Measurements from ENCODE around the gene ZNF582.
A peak's percentile ranks its signal among the peaks of the same experiment; 100 is the strongest.

ZNF582 gene

DNA sequence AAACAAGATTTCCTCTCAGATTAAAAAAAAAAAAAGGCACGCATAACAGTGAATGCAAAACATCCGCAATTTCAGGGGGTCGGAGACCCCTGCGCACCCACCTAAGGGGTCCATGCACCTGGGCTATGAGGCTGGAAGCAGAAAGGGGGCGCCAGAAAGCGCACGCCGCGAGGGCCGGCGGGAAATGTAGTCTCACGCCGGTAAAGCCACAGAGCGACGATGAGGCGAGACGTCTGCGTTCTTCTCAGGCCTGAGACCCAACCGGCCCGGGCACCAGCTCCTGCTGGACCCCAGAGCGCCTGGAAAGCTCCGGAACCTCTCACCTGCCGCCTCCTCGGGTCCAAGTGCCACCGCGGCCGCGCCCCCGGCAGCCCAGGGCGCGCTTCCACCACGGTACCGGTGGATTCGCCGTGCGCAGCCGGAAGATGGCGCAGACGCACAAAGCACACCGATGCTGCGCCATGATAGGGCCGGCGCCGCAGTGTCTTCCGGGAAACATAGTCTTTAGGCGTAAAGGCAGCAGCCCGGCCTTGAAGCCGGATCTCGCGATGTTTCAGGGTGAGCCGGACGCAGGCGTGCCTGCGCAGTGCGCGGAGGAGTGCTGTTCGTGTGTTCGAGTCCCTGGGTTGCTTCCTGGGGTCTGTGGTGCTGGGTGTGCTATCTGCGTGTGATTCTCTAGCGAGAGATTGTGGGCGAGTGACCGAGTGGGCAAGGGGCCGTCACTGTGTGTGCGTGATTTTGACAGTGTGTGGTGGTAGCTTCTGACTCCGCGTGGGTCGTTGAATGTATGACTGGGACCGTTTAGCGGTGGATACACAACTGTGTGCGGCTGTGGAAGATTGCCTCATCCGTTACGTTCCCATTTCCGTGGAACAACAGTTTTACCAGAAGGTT, at the start of gene ZNF582:
ZNF582 (minus strand) TSS at position 416 of the 894 bp plus-strand sequence. CDS start 1,782 bp downstream, outside the sequence.
- DNase-seq, result peak; percentile 78 to 91 (median 88)

DNA sequence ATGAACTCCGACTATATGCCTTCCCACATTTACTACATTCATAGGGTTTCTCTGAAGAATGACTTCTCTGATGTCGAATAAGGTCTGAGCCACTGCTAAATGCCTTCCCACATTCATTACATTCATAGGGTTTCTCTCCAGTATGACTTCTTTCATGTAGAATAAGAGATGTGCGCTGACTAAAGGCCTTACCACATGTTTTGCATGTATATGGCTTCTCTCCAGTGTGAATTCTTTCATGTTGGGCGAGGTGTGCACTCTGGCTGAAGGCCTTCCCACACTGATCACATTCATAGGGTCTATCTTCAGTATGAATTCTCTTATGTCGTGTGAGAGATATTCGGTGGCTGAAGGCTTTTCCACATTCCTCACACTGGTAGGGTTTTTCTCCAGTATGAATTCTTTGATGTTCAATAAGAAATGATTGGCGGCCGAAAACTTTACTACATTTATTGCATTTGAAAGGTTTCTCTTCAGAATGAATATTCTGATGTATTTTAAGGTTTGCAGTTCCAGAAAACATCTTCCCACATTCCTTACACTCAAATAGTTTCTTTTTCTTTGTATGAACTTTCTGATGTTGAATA, 48.0 kb upstream of the ZNF582 start:
- no peak for DNase-seq

- no peak for DNase-seq
Measured at GRCh38 chr19:56423985-56424353, 30.6 kb upstream of the ZNF582 start.

DNA sequence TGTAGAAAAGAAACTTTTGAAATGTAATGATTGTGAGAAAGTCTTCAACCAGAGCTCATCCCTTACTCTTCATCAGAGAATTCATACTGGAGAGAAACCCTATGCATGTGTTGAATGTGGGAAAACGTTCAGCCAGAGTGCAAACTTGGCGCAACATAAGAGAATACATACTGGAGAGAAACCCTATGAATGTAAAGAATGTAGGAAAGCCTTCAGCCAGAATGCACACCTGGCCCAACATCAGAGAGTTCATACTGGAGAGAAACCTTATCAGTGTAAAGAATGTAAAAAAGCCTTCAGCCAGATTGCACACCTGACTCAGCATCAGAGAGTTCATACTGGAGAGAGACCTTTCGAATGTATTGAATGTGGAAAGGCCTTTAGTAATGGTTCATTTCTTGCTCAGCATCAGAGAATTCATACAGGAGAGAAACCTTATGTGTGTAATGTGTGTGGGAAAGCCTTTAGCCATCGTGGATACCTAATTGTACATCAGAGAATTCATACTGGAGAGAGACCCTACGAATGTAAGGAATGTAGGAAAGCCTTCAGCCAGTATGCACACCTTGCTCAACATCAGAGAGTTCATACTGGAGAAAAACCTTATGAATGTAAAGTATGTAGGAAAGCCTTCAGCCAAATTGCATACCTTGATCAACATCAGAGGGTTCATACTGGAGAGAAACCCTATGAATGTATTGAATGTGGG, 30.1 kb upstream of the ZNF582 start:
- DNase-seq, result no peak

DNA sequence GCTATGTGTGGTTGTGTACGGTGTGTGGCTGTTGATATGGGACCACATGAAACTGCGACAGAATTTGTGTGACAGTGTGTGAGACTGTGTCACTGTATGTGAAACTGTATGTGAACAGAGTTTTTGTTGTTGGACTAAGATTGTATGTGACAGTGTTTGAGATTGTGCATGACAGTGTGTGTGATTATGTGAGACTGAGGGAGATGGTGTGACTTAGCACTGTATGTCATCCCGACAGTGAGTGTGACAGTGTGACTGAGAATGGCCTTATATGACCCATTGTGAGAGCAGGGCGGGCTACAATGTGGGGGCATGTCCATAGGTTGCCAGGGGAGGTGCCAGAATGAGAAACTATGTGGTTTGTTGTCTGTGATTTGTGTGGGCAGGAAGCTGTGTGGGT, 11.7 kb upstream of the ZNF582 start:
- no peak for DNase-seq

DNA sequence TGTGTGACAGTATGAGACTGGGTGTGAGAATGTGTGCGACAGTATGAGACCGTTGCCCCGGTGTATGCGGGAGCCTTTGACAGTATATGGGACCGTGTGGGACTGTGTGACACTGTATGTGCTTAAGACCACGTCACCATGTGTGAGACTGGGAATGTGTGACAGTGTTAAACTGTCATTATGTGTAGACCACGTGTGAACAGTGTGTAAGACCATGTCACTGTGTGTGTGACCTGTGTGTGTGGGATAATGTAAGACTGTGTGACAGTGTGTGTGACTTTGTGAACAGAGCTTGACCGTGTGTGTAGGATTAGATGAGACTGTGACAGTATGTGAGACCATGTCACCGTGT, 11.3 kb upstream of the ZNF582 start:
- DNase-seq, result no peak

DNA sequence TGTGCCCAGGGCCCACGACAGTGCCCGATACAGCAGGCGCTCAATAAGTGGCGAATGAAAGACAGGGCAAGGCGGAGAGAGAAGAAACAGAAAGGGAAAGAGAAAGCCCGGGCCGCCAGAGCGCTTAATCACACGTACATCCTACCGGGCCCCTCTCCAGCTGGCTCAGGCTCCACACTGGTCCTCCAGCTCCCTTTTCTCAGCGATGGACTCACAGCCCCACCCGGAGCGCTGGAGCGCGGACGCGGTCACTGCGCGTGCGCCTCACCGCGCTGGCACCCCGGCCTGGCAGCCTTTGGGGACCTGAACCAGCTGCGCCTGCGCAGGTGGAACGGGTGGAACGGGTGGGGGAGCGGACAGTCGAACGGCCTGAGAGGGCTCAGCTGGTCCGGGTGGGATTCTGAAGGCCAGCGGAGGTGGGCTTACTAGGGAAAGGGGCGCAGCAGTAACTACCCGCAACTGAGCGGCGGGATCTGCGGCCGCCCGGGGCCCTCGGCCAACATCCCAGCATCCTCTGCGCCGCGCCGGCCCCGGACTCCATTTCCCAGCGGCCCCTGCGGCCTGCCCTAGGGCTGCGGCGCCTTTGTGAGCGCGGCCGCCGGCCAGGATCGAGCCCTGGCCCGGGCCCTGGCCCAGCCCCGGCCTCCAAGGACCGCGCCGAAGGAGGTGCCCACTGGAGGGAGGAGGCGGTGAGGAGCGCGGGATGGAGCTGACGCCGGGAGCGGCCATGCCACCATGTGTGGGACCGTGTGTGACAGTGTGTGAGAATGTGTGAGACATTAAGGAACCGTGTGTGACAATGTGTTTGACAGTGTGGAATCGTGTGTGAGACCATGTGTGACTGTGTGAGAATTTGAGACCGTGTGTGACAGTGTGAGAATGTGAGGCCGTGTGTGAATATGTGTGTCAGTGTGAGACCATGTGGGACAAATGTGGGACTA, 10.7 kb upstream of the ZNF582 start, which contains the start of gene ZNF583:
ZNF583 (plus strand) TSS at position 569 of the 941 bp plus-strand sequence. CDS start 2,783 bp downstream, outside the sequence.
- DNase-seq, result peak; percentile 90 to 92 (median 90)

- no peak for DNase-seq
Measured at GRCh38 chr19:56403261-56403660, 9.9 kb upstream of the ZNF582 start.

DNA sequence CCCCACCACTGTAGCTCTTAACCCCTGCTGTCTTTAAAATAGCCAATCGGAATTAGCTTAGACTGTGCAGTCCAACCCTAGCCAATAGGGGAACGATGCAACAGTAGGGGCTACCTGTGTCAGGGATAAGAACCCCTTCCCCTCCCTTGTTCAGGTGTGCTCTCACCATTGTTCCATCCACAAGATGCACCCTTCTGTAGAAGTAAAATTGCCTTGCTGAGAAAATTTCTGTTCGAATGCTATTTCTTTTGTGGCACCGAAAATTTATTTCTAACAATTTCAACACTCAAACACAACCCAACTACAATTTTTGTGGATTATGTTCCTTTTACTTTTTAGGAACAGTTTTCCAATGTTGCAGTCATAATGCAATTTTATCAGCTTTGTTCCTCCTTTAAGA, 7.2 kb upstream of the ZNF582 start:
- no peak for DNase-seq

DNA sequence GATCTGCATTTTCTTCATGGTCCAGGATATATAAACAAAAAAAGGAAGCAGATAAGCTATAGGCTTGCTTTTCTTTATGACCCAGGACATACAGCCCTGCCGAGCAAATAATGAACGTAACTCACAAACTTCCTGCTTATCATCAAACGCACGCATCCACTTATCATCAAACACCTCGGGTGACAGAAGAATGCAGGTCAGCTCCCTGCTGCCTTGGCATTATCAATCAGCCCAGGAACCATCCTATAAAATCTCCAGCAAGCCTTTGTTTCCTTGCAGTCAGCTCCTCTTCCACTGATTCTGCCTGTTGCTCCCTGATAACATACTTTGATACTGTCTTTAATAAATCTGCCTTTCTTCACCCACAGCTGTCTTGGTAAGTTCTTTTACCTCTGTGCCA, 5.5 kb upstream of the ZNF582 start:
- no peak for DNase-seq

DNA sequence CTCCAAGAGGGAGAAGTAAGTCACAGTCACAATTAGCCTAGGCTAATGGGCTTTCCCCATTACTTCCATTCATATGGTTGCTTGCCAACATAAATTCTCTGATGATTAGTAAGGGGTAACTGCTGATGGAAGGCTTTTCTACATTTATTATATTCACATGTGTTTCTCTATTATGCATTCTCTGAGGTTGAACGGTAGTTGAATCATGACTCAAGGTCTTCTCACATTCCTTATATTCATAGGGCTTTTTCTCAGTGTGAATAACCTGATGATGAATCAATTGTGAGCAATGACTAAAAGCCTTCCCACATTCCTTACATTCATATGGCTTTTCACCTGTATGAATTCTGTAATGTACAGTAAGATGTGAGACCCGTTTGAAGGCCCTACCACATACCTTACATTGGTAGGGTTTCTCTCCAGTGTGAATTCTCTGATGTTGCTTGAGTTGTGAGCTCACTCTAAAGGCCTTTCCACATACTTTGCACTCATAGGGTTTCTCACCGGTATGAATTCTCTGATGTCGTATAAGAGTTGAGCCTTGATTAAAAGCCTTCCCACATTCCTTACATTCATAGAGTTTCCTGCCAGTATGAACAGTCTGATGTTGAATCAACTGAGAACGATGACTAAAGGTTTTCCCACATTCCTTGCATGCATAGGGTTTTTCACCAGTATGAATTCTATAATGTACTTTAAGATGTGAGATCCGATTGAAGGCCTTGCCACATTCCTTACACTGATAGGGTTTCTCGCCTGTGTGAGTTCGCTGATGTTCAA, 9.3 kb downstream of the ZNF582 start:
- no peak for DNase-seq

- no peak for DNase-seq
Measured at GRCh38 chr19:56377105-56377924, 16.0 kb downstream of the ZNF582 start.

GRCh38 chr19:56372281-56372680, 21.1 kb downstream of the ZNF582 start:
- no peak for DNase-seq

GRCh38 chr19:56369886-56370676, 23.3 kb downstream of the ZNF582 start:
- DNase-seq, result no peak

DNA sequence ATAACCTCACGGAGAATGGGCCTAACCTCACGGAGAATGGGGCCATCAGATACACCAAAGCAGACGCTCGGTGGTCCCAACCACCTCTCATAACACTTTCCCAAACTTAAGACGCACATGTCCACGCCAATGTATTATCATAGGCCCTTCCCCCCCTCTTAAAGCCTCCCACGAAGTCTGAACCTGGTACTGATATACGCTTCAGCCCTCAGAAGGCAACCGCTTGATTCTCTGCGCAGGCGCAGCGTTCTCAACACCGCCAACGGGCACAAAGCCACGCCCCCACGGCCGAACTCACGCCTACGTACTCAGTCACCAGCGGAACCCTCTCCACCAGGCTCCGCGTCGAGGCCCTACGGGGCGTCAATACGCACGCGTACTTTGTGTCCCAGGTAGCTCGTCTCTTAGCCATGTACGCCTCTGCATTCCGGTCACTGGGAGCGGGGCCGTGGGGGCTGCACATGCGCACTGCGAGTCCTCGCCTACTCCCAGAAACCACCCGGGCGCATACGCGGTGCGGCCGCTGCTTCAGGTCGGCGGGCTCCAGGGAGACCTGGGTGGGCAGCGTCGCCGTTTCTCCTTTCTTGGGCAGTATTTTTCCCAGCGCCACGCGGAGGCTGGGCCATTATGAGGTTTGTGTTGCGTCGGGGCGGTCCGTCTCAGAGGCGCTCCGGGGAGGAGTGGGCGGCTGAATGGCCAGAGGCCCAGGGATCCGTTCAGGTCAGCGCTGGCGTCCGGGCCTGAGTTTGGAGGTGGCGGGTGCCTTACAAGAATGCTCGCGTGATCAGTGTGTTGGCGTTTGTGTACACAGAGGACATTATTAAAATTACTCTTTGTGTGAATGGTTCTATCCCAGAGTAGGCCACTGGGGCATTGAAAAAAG, 25.3 kb downstream of the ZNF582 start:
- peak; percentile 88 to 94 (median 94) for DNase-seq

DNA sequence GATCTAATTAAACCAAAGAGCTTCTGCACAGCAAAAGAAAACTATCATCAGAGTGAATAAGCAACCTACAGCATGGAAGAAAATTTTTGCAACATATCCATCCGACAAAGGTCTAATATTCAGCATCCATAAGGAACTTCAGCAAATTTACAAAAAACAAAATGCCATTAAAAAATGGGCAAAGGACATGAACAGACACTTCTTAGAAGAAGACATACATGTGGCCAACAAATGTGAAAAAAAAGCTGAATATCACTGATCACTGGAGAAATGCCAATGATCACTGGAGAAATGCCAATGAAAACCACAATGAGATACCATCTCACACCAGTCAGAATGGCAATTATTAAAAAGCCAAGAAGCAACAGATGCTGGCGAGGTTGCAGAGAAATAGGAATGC, 32.5 kb downstream of the ZNF582 start:
- no peak for DNase-seq

GRCh38 chr19:56356944-56357343, 36.4 kb downstream of the ZNF582 start:
- no peak for DNase-seq

GRCh38 chr19:56355517-56355916, 37.8 kb downstream of the ZNF582 start:
- no peak for DNase-seq

DNA sequence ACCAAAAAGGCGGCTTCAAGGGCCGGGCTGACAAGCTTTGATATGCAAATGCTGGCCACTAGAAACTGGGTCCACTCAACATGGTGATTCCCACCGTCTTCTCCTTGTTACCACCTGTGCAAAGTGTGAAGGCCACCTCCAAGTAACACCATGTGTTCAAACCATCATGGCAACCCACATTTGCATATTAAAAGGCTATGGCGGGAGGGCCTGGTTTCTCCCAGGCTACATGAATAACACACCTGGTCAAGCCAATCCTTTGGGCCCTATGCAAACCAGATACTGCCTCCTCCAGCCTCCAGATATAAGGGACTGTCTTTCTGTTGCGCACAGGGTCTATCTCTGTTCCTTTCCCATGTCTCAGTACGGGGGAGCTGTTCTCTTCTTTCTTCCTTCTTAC, 42.1 kb downstream of the ZNF582 start:
- no peak for DNase-seq

Measured in NCI-H1417 (cell line).